Gastrocnemius medialis (tissue), 4 donors: ENCODE data around the gene METTL17.

Source experiments
- CTCF ChIP-seq, 5 experiments: fragments of 450-650 bp in 3 of 5; fragments of 200-600 bp in 2 of 5; sonication (generic) in 2 of 5; IDR thresholded peaks in 4 of 5; conservative IDR thresholded peaks in 1 of 5; 1 replicate in 4 of 5; 2 replicates in 1 of 5; pipeline ENCODE4 v1.5.1; 2016 to 2019; ENCODE audit warnings: antibody characterized with exemption in 5 of 5, mild to moderate bottlenecking in 3 of 5, moderate library complexity in 3 of 5
- POLR2A ChIP-seq, 2 donors: fragments of 450-650 bp; IDR thresholded peaks; one replicate each; pipeline ENCODE4 v1.6.1; 2017; ENCODE audit warnings: antibody characterized with exemption in 2 of 2, mild to moderate bottlenecking in 2 of 2, moderate library complexity in 2 of 2

GRCh38 chr14:21019366-21019765 lies 29.6 kb downstream of the METTL17 start:
- TF ChIP-seq CTCF (IDR thresholded peaks at IDR 0.05 in 4 of 5, conservative IDR thresholded peaks at IDR 0.05 in 1 of 5) (no peak), POLR2A (IDR thresholded peaks at IDR 0.05) (no peak)
